HEK293T (cell line): ENCODE measurements around the gene APBA1.

ENCODE experiments used
- ARNT ChIP-seq: fragments of 450-650 bp; IDR thresholded peaks from 2 replicates; pipeline ENCODE4 v1.6.1; 2017; ENCODE audit warnings: mild to moderate bottlenecking
- ELF4 ChIP-seq: fragments of 450-650 bp; IDR thresholded peaks from 2 replicates; pipeline ENCODE4 v1.6.1; 2017; ENCODE audit warnings: antibody characterized with exemption
- FOXA1 ChIP-seq: fragments of 450-650 bp; IDR thresholded peaks from 2 replicates; pipeline ENCODE4 v1.6.1; 2016; ENCODE audit warnings: mild to moderate bottlenecking
- FOXK2 ChIP-seq: fragments of 450-650 bp; IDR thresholded peaks from 2 replicates; pipeline ENCODE4 v1.6.1; 2016; ENCODE audit warnings: mild to moderate bottlenecking
- HDGF ChIP-seq: fragments of 450-650 bp; IDR thresholded peaks from 2 replicates; pipeline ENCODE4 v1.6.1; 2017; ENCODE audit warnings: antibody characterized with exemption, borderline replicate concordance
- L3MBTL2 ChIP-seq: fragments of 450-650 bp; conservative IDR thresholded peaks from 2 replicates; pipeline ENCODE4 v1.6.1; 2016; ENCODE audit warnings: mild to moderate bottlenecking
- PKNOX1 ChIP-seq: fragments of 450-650 bp; IDR thresholded peaks from 2 replicates; pipeline ENCODE4 v1.6.1; 2016
- TARDBP ChIP-seq: fragments of 450-650 bp; IDR thresholded peaks from 2 replicates; pipeline ENCODE4 v1.6.1; 2016

DNA sequence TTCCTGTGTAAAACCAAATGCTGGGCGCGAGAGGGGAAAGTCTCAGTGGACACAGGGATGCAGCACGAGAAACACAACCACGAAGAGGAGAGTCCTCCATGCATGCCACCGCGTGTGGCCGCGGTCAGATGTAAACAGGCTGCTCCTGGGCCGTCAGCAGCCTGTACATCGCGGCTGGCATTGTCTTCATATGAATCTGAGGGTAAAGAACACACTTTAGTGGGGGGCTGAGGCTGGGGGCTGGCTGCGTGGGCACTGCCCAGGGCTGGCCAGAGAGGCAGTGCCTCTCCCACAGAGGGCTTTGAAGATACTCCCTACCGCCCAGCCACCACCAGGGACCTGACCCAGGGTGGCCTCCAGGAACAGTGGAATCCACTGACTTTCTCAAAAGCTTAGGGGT lies 241.0 kb downstream of the APBA1 start:
- TF ChIP-seq TARDBP, result no peak
- TF ChIP-seq L3MBTL2, result no peak
- no peak for TF ChIP-seq ELF4
- no peak for TF ChIP-seq FOXK2
- no peak for TF ChIP-seq ARNT
- TF ChIP-seq HDGF, result no peak
- no peak for TF ChIP-seq PKNOX1
- TF ChIP-seq FOXA1, result no peak
